Fibroblast of villous mesenchyme (primary cell): Measurements from ENCODE around the gene CHD5. TPM values are rescaled to one million over a fixed set of nuclear protein-coding genes. Genes with fewer than 3 reads are reported as not detected.
"Not testable (repeated sequence)": the region's sequence is repeated elsewhere in the genome, so short reads cannot be mapped to it uniquely, and the experiment has no call there.

Experiments used
- DNase-seq: peaks from one replicate; pipeline ENCODE4 v3.0.0-alpha.2; 2010; ENCODE audit warnings: low read depth
- H3K4me3 ChIP-seq: 2 replicates; pipeline ENCODE4 v1.5.1; 2011; ENCODE audit warnings: low read depth, mild to moderate bottlenecking, low read length
- total RNA-seq: library from RNA; depleted of rRNA; stranded (reverse); fragments of >200 nt; gene quantifications from 2 replicates; pipeline ENCODE4 v1.2.3, GENCODE V29; 2012
- TF ChIP-seq, protein P1 (sequence below): IDR thresholded peaks from 2 replicates; pipeline ENCODE4 v1.5.1; 2012; ENCODE audit warnings: low read depth, mild to moderate bottlenecking, low read length; ENCODE audit not compliant: insufficient read depth

Gene CHD5
- total RNA-seq, 1 donor = under 0.01 TPM

DNA sequence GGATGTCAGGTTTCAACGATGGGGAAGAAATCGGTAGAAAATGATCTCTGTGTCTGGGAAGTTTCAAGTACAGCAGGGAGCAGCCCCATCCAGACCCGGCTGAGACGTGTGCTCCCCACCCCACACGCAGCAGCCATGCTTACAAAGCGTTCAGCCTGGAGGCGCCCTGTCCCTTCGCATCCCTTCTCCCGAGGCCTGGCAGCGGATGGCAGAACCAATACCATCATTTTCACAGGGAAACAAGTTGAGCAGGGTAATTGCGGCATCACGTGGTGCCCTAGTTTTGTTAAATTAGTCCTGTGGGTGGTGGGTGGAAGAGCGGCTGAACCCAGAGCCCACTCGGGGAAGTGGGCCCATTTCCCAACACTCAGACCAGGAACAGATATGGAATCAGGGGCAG lies 110.5 kb downstream of the CHD5 start:
- DNase-seq = no peak

GRCh38 chr1:6068932-6069331 lies 111.2 kb downstream of the CHD5 start:
- no peak overlapping the region for H3K4me3 ChIP-seq
- TF ChIP-seq, protein P1, sequence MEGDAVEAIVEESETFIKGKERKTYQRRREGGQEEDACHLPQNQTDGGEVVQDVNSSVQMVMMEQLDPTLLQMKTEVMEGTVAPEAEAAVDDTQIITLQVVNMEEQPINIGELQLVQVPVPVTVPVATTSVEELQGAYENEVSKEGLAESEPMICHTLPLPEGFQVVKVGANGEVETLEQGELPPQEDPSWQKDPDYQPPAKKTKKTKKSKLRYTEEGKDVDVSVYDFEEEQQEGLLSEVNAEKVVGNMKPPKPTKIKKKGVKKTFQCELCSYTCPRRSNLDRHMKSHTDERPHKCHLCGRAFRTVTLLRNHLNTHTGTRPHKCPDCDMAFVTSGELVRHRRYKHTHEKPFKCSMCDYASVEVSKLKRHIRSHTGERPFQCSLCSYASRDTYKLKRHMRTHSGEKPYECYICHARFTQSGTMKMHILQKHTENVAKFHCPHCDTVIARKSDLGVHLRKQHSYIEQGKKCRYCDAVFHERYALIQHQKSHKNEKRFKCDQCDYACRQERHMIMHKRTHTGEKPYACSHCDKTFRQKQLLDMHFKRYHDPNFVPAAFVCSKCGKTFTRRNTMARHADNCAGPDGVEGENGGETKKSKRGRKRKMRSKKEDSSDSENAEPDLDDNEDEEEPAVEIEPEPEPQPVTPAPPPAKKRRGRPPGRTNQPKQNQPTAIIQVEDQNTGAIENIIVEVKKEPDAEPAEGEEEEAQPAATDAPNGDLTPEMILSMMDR = no peak
- no peak for DNase-seq

More for the DNA sequence above, 110.5 kb downstream of the CHD5 start:
- H3K4me3 ChIP-seq = no peak overlapping the region
- TF ChIP-seq, protein P1 = no peak

DNA sequence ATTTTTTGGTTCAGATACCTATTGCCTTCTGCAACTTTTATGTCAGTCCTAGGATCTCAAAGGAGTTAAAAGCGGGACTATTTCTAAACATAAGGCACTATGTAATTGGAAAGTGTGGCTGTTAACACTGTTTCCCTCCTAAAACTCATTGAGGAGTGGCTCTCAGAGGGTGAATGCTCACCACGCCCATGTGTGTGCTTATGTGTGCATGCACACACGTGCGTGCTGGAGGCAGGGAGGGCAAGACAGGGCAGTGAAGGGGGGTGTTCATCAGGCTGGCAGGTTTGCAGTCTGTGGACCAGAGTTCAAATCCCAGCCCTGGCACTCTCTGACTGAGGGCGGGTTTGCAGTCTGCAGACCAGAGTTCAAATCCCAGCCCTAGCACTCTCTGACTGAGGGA lies 112.0 kb downstream of the CHD5 start:
- TF ChIP-seq, protein P1 = no peak
- no peak for DNase-seq
- no peak overlapping the region for H3K4me3 ChIP-seq

- DNase-seq = no peak
- TF ChIP-seq, protein P1 = no peak
- H3K4me3 ChIP-seq = no peak overlapping the region
Observed at GRCh38 chr1:6066680-6067079, 113.4 kb downstream of the CHD5 start.

DNA sequence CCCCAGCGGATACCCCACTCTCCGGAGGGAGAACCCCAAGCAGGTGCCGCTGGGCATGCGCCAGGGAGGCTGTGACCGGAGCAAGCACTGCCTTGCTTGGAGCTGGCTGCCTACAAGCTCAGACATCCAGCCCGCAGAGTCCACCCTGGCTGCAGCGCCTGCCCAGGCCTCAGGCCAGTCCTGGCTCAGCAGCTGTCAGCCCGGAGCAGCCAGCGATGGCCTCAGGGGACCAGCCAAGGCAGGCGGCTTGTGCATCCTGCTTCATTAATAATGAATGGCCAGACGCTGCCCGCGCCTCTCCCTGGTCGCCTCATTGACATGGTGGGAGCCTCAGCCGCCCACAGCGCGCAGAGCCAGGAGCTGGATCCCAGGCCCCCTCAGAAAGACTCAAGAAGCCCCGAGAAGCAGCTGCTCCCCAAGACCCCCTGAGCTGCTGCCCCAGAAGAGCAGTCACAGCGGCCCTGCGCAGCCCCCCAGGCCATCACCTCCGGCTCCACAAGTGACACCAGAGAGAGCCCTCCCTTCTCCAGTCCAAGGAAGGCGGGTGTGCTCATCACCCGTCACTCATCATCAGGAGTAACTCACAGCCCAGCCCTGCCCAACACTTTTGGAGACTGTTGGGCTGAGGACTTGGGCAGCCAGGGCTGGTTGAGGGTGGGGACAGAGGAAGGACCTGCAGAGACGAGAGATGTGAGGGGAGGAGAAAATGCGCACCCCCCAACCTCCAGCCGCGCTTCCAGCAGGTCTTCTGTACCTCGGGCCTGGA lies 114.8 kb downstream of the CHD5 start:
- TF ChIP-seq, protein P1 = no peak
- no peak for DNase-seq
- H3K4me3 ChIP-seq = no peak overlapping the region

DNA sequence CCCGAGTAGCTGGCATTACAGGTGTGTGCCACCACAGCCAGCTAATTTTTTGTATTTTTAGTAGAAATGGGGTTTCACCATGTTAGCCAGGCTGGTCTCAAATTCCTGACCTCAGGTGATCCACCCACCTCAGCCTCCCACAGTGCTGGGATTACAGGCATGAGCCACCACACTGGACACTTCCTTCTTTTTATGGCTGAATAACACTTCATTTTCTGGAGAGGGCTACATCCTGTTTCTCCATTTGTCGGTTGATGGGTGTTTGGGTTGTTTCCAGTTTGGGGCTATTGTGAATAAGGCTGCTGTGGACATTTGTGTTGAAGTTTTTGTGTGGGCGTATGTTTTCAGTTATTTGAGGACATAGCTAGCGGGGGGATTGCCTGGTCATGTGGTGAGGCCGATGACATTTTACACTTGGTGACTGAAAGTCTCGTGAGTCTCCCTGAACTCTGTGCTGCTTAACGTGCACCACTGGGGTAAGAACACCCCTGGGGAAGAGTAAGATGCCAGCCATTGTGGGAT lies 116.5 kb downstream of the CHD5 start:
- not testable (repeated sequence) for DNase-seq

GRCh38 chr1:6062670-6063069 lies 117.5 kb downstream of the CHD5 start:
- H3K4me3 ChIP-seq = no peak overlapping the region
- no peak for DNase-seq
- TF ChIP-seq, protein P1 = no peak

More for the DNA sequence above, 116.5 kb downstream of the CHD5 start:
- H3K4me3 ChIP-seq = not testable (repeated sequence)
